HCT116 (cell line): ENCODE measurements around the gene FTCDNL1.

Experiments
- EZH2 ChIP-seq: fragments of 200-600 bp; sonication (generic); IDR thresholded peaks from 2 replicates; pipeline ENCODE4 v1.6.1; 2017; ENCODE audit warnings: antibody characterized with exemption, mixed run types
- POLR2A ChIP-seq: IDR thresholded peaks from 2 replicates; pipeline ENCODE4 v1.7.0; 2011; ENCODE audit warnings: borderline replicate concordance; ENCODE audit not compliant: insufficient read depth, insufficient read length; ENCODE audit errors: extremely low read depth
- TF ChIP-seq, protein P1 (sequence below): IDR thresholded peaks from 2 replicates; pipeline ENCODE4 v1.6.1; 2012
- TF ChIP-seq, protein P2 (sequence below): IDR thresholded peaks from 2 replicates; pipeline ENCODE4 v1.6.1; 2012
- TF ChIP-seq, protein P3 (sequence below), 3 experiments: fragments of 200-600 bp in 1 of 3; sonication (generic) in 1 of 3; IDR thresholded peaks in 2 of 3; conservative IDR thresholded peaks in 1 of 3; 2 replicates each; pipeline ENCODE4 v1.5.1; 2012 to 2017; ENCODE audit warnings: low read depth in 2 of 3, low read length in 2 of 3, antibody characterized with exemption in 1 of 3, borderline replicate concordance in 1 of 3, control low read depth in 1 of 3, mild to moderate bottlenecking in 1 of 3, mixed read lengths in 1 of 3, mixed run types in 1 of 3, moderate library complexity in 1 of 3; ENCODE audit not compliant: insufficient read depth in 1 of 3

DNA sequence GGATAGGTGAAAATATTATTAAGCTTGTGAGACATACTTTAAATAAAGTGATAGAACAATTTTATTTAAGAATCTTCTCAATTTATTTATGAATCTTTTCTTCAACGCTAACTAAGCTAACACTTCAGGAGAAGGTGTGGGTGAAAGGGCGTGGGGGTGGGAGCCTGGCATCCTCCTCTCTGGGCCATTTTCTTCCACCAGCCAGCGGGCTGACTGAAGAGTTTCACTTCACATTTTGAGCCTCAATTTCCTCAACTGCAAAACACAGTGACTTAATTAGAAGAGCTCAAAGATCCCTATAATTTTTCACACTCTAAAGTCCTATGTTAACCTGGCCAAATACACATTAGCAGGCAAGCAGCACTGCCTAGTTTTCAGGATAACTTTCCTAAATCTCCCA, 94.8 kb downstream of the FTCDNL1 start:
- TF ChIP-seq POLR2A, result no peak
- TF ChIP-seq, protein P1, sequence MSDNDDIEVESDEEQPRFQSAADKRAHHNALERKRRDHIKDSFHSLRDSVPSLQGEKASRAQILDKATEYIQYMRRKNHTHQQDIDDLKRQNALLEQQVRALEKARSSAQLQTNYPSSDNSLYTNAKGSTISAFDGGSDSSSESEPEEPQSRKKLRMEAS, result no peak
- TF ChIP-seq, protein P2, sequence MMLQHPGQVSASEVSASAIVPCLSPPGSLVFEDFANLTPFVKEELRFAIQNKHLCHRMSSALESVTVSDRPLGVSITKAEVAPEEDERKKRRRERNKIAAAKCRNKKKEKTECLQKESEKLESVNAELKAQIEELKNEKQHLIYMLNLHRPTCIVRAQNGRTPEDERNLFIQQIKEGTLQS, result no peak
- TF ChIP-seq, protein P3, sequence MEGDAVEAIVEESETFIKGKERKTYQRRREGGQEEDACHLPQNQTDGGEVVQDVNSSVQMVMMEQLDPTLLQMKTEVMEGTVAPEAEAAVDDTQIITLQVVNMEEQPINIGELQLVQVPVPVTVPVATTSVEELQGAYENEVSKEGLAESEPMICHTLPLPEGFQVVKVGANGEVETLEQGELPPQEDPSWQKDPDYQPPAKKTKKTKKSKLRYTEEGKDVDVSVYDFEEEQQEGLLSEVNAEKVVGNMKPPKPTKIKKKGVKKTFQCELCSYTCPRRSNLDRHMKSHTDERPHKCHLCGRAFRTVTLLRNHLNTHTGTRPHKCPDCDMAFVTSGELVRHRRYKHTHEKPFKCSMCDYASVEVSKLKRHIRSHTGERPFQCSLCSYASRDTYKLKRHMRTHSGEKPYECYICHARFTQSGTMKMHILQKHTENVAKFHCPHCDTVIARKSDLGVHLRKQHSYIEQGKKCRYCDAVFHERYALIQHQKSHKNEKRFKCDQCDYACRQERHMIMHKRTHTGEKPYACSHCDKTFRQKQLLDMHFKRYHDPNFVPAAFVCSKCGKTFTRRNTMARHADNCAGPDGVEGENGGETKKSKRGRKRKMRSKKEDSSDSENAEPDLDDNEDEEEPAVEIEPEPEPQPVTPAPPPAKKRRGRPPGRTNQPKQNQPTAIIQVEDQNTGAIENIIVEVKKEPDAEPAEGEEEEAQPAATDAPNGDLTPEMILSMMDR (IDR thresholded peaks at IDR 0.05 in 2 of 3, conservative IDR thresholded peaks at IDR 0.05 in 1 of 3; ENCODE audit: borderline replicate concordance in 1 of 3, insufficient read depth in 1 of 3, low read depth in 2 of 3, low read length in 2 of 3), result no peak
- TF ChIP-seq EZH2, result no peak
